ENCODE results near the gene ISYNA1. TPM values are rescaled to one million over a fixed set of nuclear protein-coding genes. Genes with fewer than 3 reads are reported as not detected.

Gene ISYNA1
- total and polyA plus RNA-seq, 2 of the 8 experiments (the other 6 are each of a cell fraction or from before 2014, with no cell fraction given), result 207 to 264 TPM

DNA sequence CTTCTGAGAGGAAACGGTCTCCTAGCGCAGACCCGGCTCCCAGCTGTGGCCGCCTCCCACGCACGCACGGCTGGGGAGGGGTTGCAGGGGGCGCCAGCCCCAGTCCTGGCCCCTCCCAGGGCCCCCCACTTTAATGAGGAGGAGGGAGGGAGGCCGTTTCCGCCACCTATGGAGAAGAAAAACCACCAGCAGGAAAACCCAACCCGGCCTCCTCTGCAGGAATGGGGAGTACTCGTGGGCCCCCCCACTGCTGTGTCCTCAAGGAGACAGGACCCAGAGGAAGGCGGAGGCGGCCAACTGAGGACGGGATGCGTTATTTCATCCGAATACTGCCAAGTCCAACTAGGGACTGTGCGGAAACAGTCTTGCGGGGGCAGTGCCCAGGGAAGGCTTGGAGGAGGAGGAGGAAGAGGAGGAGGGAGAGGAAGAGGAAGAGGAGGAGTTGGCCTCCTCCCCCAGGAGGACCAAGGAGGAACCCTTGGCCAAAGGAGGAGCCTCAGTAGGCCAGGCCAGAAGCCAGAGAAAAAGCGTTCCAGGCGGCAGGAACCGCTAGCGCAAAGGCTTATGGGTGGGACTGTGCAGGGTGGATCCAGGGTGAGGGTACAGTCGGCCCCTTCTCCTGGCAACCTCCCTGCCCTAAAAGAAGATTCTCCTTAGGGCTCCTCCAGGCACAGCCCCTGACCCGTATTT, 22.6 kb downstream of the ISYNA1 start:
- no peak overlapping the region for H3K56ac ChIP-seq (replicated peaks; ENCODE audit: insufficient read length, low read depth, low read length)
- no peak overlapping the region; a peak in 1 of 4 replicates for H3K4me2 ChIP-seq (ENCODE audit: insufficient read depth in 1 of 2, low read depth in 2 of 2, low read length in 2 of 2)
- H3K18ac ChIP-seq (ENCODE audit: extremely low read depth, low read length), result peak overlapping the region; percentile 48
- DNase-seq (ENCODE audit: low read depth in 1 of 2, low spot score in 2 of 2) (no peak), FAIRE-seq (no peak)
- H3K14ac ChIP-seq (ENCODE audit: insufficient read length), result no peak overlapping the region
- no peak overlapping the region for H4K8ac ChIP-seq (ENCODE audit: extremely low read depth, insufficient read depth, low read length)
- no peak overlapping the region for H4K91ac ChIP-seq (replicated peaks; ENCODE audit: insufficient read length, low read length)
- peaks cover 0 to 26% (median 21%) of the 10 kb centered on the region in 4 experiments; a peak in 6 of 7 replicates for H3K4me1 ChIP-seq (replicated peaks in 1 of 4; ENCODE audit: control insufficient read depth in 3 of 4, insufficient read depth in 4 of 4, low read length in 3 of 4)
- H2BK15ac ChIP-seq (ENCODE audit: low read length), result peak overlapping the region; percentile 81; the same call in 1 of the 2 replicates
- H4K20me1 ChIP-seq (replicated peaks in 1 of 2; ENCODE audit: control insufficient read depth in 1 of 2, insufficient read depth in 2 of 2, low read length in 2 of 2), result peaks cover 0 to 2% of the 10 kb centered on the region in 2 experiments
- H2BK20ac ChIP-seq (ENCODE audit: low read length), result no peak overlapping the region
- H4K5ac ChIP-seq (ENCODE audit: insufficient read length, low read depth, low read length), result no peak overlapping the region
- no peaks in the 10 kb centered on the region for H3K79me2 ChIP-seq (ENCODE audit: control insufficient read depth in 1 of 2, insufficient read depth in 2 of 2, low read length in 2 of 2)
- H3K4ac ChIP-seq (replicated peaks; ENCODE audit: insufficient read length, low read depth, low read length), result no peak overlapping the region
- H3K27me3 ChIP-seq (replicated peaks in 1 of 4; ENCODE audit: control insufficient read depth in 3 of 4, extremely low read depth in 1 of 4, insufficient read depth in 3 of 4, low read length in 3 of 4), result peaks cover 5 to 26% (median 20%) of the 10 kb centered on the region in 4 experiments
- no peaks in the 10 kb centered on the region for H3K36me3 ChIP-seq (ENCODE audit: control insufficient read depth in 2 of 4, insufficient read depth in 4 of 4, low read length in 3 of 4)
- no peak overlapping the region for H2BK120ac ChIP-seq (replicated peaks; ENCODE audit: low read depth, low read length)
- H3K79me1 ChIP-seq (ENCODE audit: low read depth, low read length), result no peaks in the 10 kb centered on the region
- H2BK5ac ChIP-seq (ENCODE audit: low read depth, low read length), result 0 out of 2 replicates have a peak overlapping the region, but pooled peaks have one; percentile 35
- no peak overlapping the region for H3K4me3 ChIP-seq (ENCODE audit: extremely low read depth in 1 of 4, insufficient read depth in 2 of 4, low read depth in 3 of 4, low read length in 4 of 4)
- WGBS, 2 experiments (ENCODE audit: extremely low coverage in 1 of 2, insufficient coverage in 1 of 2, insufficient read length in 1 of 2, insufficient replicate concordance in 2 of 2, low coverage in 1 of 2, low lambda C conversion rate in 2 of 2, missing lambda C conversion rate in 1 of 2), result 80% methylated on average over 24 of the region's 25 CpGs; no CpG with 5 or more reads in 1 of the 2 experiments
- H2AK5ac ChIP-seq (ENCODE audit: low read depth, low read length), result peak overlapping the region; percentile 54; the same call in 1 of the 2 replicates
- CTCF ChIA-PET (ENCODE audit: partially characterized antibody), result interaction anchor here (0.6 to 11.0 kb wide), 13 partner anchors 16 to 900 kb away, joined by 3 to 177 read pairs (median 4); partner anchors contain the start of genes GDF15, IQCN and LRRC25
- no peak overlapping the region for H3K23ac ChIP-seq (ENCODE audit: insufficient read length)
- POLR2A ChIA-PET (ENCODE audit: partially characterized antibody), result interaction anchor here (1.3 to 2.0 kb wide), 8 partner anchors 13 to 134 kb away, joined by 3 to 8 read pairs (median 5); partner anchors contain the start of genes JUND, LSM4 and PGPEP1
- no peak overlapping the region for H3K9ac ChIP-seq (replicated peaks in 1 of 4; ENCODE audit: extremely low read depth in 1 of 4, low read depth in 3 of 4, low read length in 3 of 4)
- no peaks in the 10 kb centered on the region for H3K9me3 ChIP-seq (ENCODE audit: insufficient read depth in 2 of 2, low read depth in 1 of 2, low read length in 1 of 2)
- H2BK12ac ChIP-seq (ENCODE audit: low read depth, low read length), result peak overlapping the region; percentile 50; the same call in 1 of the 2 replicates
- peaks cover 19% of the 10 kb centered on the region; the same call in 1 of the 2 replicates for H3K23me2 ChIP-seq (ENCODE audit: low read depth, low read length)
- H2AFZ ChIP-seq (ENCODE audit: low read length), result no peak overlapping the region
- H3K27ac ChIP-seq (ENCODE audit: low read depth, low read length), result no peak overlapping the region
- TF ChIP-seq TAF7 (optimal IDR thresholded peaks at IDR 0.05; ENCODE audit: borderline replicate concordance, low read depth, low read length) (no peak), BACH1 (IDR thresholded peaks at IDR 0.05; ENCODE audit: low read length) (no peak), ASH2L (IDR thresholded peaks at IDR 0.05; ENCODE audit: low read length) (no peak), CTBP2 (IDR thresholded peaks at IDR 0.05; ENCODE audit: borderline replicate concordance, insufficient read depth, insufficient read length, low read length) (no peak), JUN (IDR thresholded peaks at IDR 0.05; ENCODE audit: low read depth, low read length) (no peak), BRCA1 (IDR thresholded peaks at IDR 0.05; ENCODE audit: low read depth, low read length) (no peak), POLR2AphosphoS5 (IDR thresholded peaks at IDR 0.05; ENCODE audit: low read depth, low read length) (no peak), ZNF274 (IDR thresholded peaks at IDR 0.05; ENCODE audit: borderline replicate concordance, extremely low read depth, low read length) (no peak)
- TF ChIP-seq, protein P1, sequence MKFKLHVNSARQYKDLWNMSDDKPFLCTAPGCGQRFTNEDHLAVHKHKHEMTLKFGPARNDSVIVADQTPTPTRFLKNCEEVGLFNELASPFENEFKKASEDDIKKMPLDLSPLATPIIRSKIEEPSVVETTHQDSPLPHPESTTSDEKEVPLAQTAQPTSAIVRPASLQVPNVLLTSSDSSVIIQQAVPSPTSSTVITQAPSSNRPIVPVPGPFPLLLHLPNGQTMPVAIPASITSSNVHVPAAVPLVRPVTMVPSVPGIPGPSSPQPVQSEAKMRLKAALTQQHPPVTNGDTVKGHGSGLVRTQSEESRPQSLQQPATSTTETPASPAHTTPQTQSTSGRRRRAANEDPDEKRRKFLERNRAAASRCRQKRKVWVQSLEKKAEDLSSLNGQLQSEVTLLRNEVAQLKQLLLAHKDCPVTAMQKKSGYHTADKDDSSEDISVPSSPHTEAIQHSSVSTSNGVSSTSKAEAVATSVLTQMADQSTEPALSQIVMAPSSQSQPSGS (IDR thresholded peaks at IDR 0.05; ENCODE audit: low read length), result no peak
- TF ChIP-seq, protein P2, sequence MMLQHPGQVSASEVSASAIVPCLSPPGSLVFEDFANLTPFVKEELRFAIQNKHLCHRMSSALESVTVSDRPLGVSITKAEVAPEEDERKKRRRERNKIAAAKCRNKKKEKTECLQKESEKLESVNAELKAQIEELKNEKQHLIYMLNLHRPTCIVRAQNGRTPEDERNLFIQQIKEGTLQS (IDR thresholded peaks at IDR 0.05; ENCODE audit: insufficient read depth, low read depth, low read length), result no peak
